ENCODE data around the gene C19orf81. TPM values are rescaled to one million over a fixed set of nuclear protein-coding genes. Genes with fewer than 3 reads are reported as not detected.
A peak's percentile ranks its signal among the peaks of the same experiment; 100 is the strongest.

C19orf81 gene
- total RNA-seq, 2 experiments from 2014 or later, result 2.6 to 2.9 TPM

- DNase-seq, result no peak
- no peak overlapping the region for H3K4me3 Mint-ChIP-seq
- H3K4me1 Mint-ChIP-seq, result no peaks in the 10 kb centered on the region
- no peak overlapping the region for H3K27ac Mint-ChIP-seq
- peaks cover 16% of the 10 kb centered on the region for H3K27me3 Mint-ChIP-seq
- no peaks in the 10 kb centered on the region for H3K36me3 Mint-ChIP-seq
- H3K9me3 Mint-ChIP-seq, result no peaks in the 10 kb centered on the region
These were observed 4.8 kb upstream of the C19orf81 start for GRCh38 chr19:50644315-50644915.

GRCh38 chr19:50645107-50645506, 4.1 kb upstream of the C19orf81 start:
- peaks cover 22% of the 10 kb centered on the region for H3K27me3 Mint-ChIP-seq
- H3K4me3 Mint-ChIP-seq, result no peak overlapping the region
- no peaks in the 10 kb centered on the region for H3K9me3 Mint-ChIP-seq
- no peaks in the 10 kb centered on the region for H3K36me3 Mint-ChIP-seq
- H3K27ac Mint-ChIP-seq, result no peak overlapping the region
- no peaks in the 10 kb centered on the region for H3K4me1 Mint-ChIP-seq
- no peak for DNase-seq

- Mint-ChIP-seq H3K36me3 (no peaks in the 10 kb centered on the region), H3K4me1 (no peaks in the 10 kb centered on the region), H3K27ac (no peak overlapping the region), H3K27me3 (peaks cover 22% of the 10 kb centered on the region), H3K9me3 (no peaks in the 10 kb centered on the region), H3K4me3 (no peak overlapping the region)
- no peak for DNase-seq
These were observed 3.0 kb upstream of the C19orf81 start for GRCh38 chr19:50646074-50646807.

GRCh38 chr19:50647879-50648615, 1.2 kb upstream of the C19orf81 start:
- Mint-ChIP-seq H3K9me3 (no peaks in the 10 kb centered on the region), H3K27ac (no peak overlapping the region), H3K4me3 (no peak overlapping the region), H3K27me3 (peaks cover 25% of the 10 kb centered on the region), H3K4me1 (no peaks in the 10 kb centered on the region), H3K36me3 (no peaks in the 10 kb centered on the region)
- no peak for DNase-seq

GRCh38 chr19:50648659-50649058, 586 bp upstream of the C19orf81 start:
- DNase-seq, result no peak
- no peak overlapping the region for H3K4me3 Mint-ChIP-seq
- H3K27me3 Mint-ChIP-seq, result peaks cover 30% of the 10 kb centered on the region
- H3K4me1 Mint-ChIP-seq, result no peaks in the 10 kb centered on the region
- H3K36me3 Mint-ChIP-seq, result no peaks in the 10 kb centered on the region
- no peak overlapping the region for H3K27ac Mint-ChIP-seq
- no peaks in the 10 kb centered on the region for H3K9me3 Mint-ChIP-seq

- Mint-ChIP-seq H3K27ac (no peak overlapping the region), H3K4me1 (no peaks in the 10 kb centered on the region), H3K4me3 (no peak overlapping the region), H3K36me3 (no peaks in the 10 kb centered on the region), H3K27me3 (peaks cover 55% of the 10 kb centered on the region), H3K9me3 (peaks cover 5% of the 10 kb centered on the region)
- DNase-seq, result no peak
These were observed 1.9 kb downstream of the C19orf81 start for GRCh38 chr19:50651174-50651573.

GRCh38 chr19:50652722-50653121, 3.5 kb downstream of the C19orf81 start:
- H3K36me3 Mint-ChIP-seq, result no peaks in the 10 kb centered on the region
- H3K4me1 Mint-ChIP-seq, result peaks cover 7% of the 10 kb centered on the region
- peaks cover 64% of the 10 kb centered on the region for H3K27me3 Mint-ChIP-seq
- peaks cover 10% of the 10 kb centered on the region for H3K9me3 Mint-ChIP-seq
- H3K4me3 Mint-ChIP-seq, result no peak overlapping the region
- no peak for DNase-seq
- H3K27ac Mint-ChIP-seq, result no peak overlapping the region

- H3K36me3 Mint-ChIP-seq, result peaks cover 3% of the 10 kb centered on the region
- peaks cover 59% of the 10 kb centered on the region for H3K27me3 Mint-ChIP-seq
- peaks cover 13% of the 10 kb centered on the region for H3K9me3 Mint-ChIP-seq
- no peak overlapping the region for H3K4me3 Mint-ChIP-seq
- no peak for DNase-seq
- peaks cover 17% of the 10 kb centered on the region for H3K4me1 Mint-ChIP-seq
- no peak overlapping the region for H3K27ac Mint-ChIP-seq
These were observed 5.6 kb downstream of the C19orf81 start for GRCh38 chr19:50654882-50655281.

GRCh38 chr19:50657222-50657669, 8.0 kb downstream of the C19orf81 start:
- H3K27me3 Mint-ChIP-seq, result peaks cover 73% of the 10 kb centered on the region
- H3K4me3 Mint-ChIP-seq, result peak overlapping the region; percentile 89
- H3K9me3 Mint-ChIP-seq, result peaks cover 13% of the 10 kb centered on the region
- H3K36me3 Mint-ChIP-seq, result peaks cover 3% of the 10 kb centered on the region
- peaks cover 17% of the 10 kb centered on the region for H3K4me1 Mint-ChIP-seq
- peak overlapping the region; percentile 84 for H3K27ac Mint-ChIP-seq
- DNase-seq, result no peak

- Mint-ChIP-seq H3K4me1 (peaks cover 17% of the 10 kb centered on the region), H3K27ac (peak overlapping the region; percentile 95), H3K36me3 (peaks cover 3% of the 10 kb centered on the region), H3K27me3 (peaks cover 73% of the 10 kb centered on the region), H3K9me3 (peaks cover 13% of the 10 kb centered on the region), H3K4me3 (peak overlapping the region; percentile 89)
- DNase-seq, result peak; percentile 95
These were observed 8.6 kb downstream of the C19orf81 start for GRCh38 chr19:50657712-50658440.

- Mint-ChIP-seq H3K4me1 (peaks cover 17% of the 10 kb centered on the region), H3K36me3 (peaks cover 3% of the 10 kb centered on the region), H3K9me3 (peaks cover 13% of the 10 kb centered on the region), H3K4me3 (peak overlapping the region; percentile 89), H3K27ac (peak overlapping the region; percentile 95), H3K27me3 (peaks cover 75% of the 10 kb centered on the region)
- DNase-seq, result peak; percentile 92
These were observed 9.4 kb downstream of the C19orf81 start for GRCh38 chr19:50658441-50659317.

GRCh38 chr19:50659318-50660087, 10.3 kb downstream of the C19orf81 start:
- peaks cover 75% of the 10 kb centered on the region for H3K27me3 Mint-ChIP-seq
- no peak for DNase-seq
- peak overlapping the region; percentile 30 for H3K4me3 Mint-ChIP-seq
- peaks cover 3% of the 10 kb centered on the region for H3K36me3 Mint-ChIP-seq
- H3K27ac Mint-ChIP-seq, result no peak overlapping the region
- peaks cover 13% of the 10 kb centered on the region for H3K9me3 Mint-ChIP-seq
- peaks cover 17% of the 10 kb centered on the region for H3K4me1 Mint-ChIP-seq

- Mint-ChIP-seq H3K9me3 (peaks cover 10% of the 10 kb centered on the region), H3K36me3 (peaks cover 3% of the 10 kb centered on the region), H3K27me3 (peaks cover 73% of the 10 kb centered on the region), H3K27ac (no peak overlapping the region), H3K4me3 (no peak overlapping the region), H3K4me1 (peaks cover 17% of the 10 kb centered on the region)
- no peak for DNase-seq
These were observed 10.8 kb downstream of the C19orf81 start for GRCh38 chr19:50660088-50660366.

- peaks cover 3% of the 10 kb centered on the region for H3K36me3 Mint-ChIP-seq
- H3K27ac Mint-ChIP-seq, result no peak overlapping the region
- peaks cover 18% of the 10 kb centered on the region for H3K4me1 Mint-ChIP-seq
- H3K9me3 Mint-ChIP-seq, result peaks cover 8% of the 10 kb centered on the region
- peaks cover 73% of the 10 kb centered on the region for H3K27me3 Mint-ChIP-seq
- H3K4me3 Mint-ChIP-seq, result no peak overlapping the region
- DNase-seq, result no peak
These were observed 11.8 kb downstream of the C19orf81 start for GRCh38 chr19:50661023-50661422.

Data from activated naive CD8-positive, alpha-beta T cell treated with anti-CD3 and anti-CD28 coated beads for 36 hours (primary cell).